GM18517 (cell line): ENCODE results near the gene WDR45B.

Experiments used
- ATAC-seq: cut with Tn5 transposase; IDR thresholded peaks from one replicate; pipeline ENCODE4 v1.9.1; 2021; ENCODE audit warnings: mild to moderate bottlenecking, moderate library complexity; ENCODE audit not compliant: unreplicated experiment

The WDR45B gene

GRCh38 chr17:82648165-82648668 lies at the start of gene WDR45B:
WDR45B (minus strand) TSS chr17:82648444; CDS start chr17:82648340, 104 bp downstream.
- peak; percentile 65 for ATAC-seq

- ATAC-seq = no peak
Observed at GRCh38 chr17:82697808-82698064, 49.5 kb upstream of the WDR45B start.

GRCh38 chr17:82696916-82697807 lies 48.9 kb upstream of the WDR45B start:
- ATAC-seq = no peak

GRCh38 chr17:82696259-82696658 lies 48.0 kb upstream of the WDR45B start:
- ATAC-seq = no peak

- no peak for ATAC-seq
Observed at GRCh38 chr17:82694647-82695046, 46.4 kb upstream of the WDR45B start.

GRCh38 chr17:82693168-82693867 lies 45.1 kb upstream of the WDR45B start:
- no peak for ATAC-seq

GRCh38 chr17:82692268-82692667 lies 44.0 kb upstream of the WDR45B start:
- ATAC-seq = no peak

GRCh38 chr17:82691714-82692113 lies 43.5 kb upstream of the WDR45B start:
- no peak for ATAC-seq

- no peak for ATAC-seq
Observed at GRCh38 chr17:82690786-82691489, 42.7 kb upstream of the WDR45B start.

GRCh38 chr17:82689077-82689476 lies 40.8 kb upstream of the WDR45B start:
- ATAC-seq = no peak

GRCh38 chr17:82687871-82688270 lies 39.6 kb upstream of the WDR45B start:
- no peak for ATAC-seq

- ATAC-seq = no peak
Observed at GRCh38 chr17:82687375-82687861, 39.2 kb upstream of the WDR45B start.

GRCh38 chr17:82686366-82687324 lies 38.4 kb upstream of the WDR45B start:
- no peak for ATAC-seq

- ATAC-seq = no peak
Observed at GRCh38 chr17:82685291-82685690, 37.0 kb upstream of the WDR45B start.

GRCh38 chr17:82684228-82684841 lies 36.1 kb upstream of the WDR45B start:
- ATAC-seq = no peak

- ATAC-seq = no peak
Observed at GRCh38 chr17:82683534-82683933, 35.3 kb upstream of the WDR45B start.

- no peak for ATAC-seq
Observed at GRCh38 chr17:82681547-82681946, 33.3 kb upstream of the WDR45B start.

- no peak for ATAC-seq
Observed at GRCh38 chr17:82679586-82680465, 31.6 kb upstream of the WDR45B start.
